ENCODE results near the gene KIF1A.
"Not testable (repeated sequence)": the region's sequence is repeated elsewhere in the genome, so short reads cannot be mapped to it uniquely, and the experiment has no call there.

Gene KIF1A

GRCh38 chr2:240696469-240696868 is 123.5 kb downstream of the KIF1A start:
- DNase-seq = not testable (repeated sequence)

DNA sequence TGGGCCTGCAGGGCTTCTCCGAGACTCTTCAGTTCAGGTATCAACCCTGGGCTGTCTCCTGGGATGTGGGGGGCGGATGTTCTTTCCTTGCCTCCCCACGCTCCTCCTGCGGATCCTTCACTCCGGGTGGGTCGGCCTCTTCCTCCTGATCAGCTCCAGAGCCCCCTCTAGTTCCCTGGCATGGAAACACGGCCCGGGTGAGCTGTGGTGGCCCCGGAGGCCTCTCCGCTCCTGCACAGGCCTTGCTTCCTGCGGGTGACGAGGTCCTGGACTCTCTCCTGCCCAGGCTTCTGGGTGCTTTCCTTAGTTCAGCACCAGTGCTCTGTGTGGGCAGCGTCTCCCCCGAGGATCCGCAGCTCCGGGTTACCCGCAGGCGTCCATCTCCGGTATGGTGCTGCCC is 124.4 kb downstream of the KIF1A start:
- DNase-seq = not testable (repeated sequence)

- DNase-seq = not testable (repeated sequence)
Measured at GRCh38 chr2:240694304-240694703, 125.7 kb downstream of the KIF1A start.

DNA sequence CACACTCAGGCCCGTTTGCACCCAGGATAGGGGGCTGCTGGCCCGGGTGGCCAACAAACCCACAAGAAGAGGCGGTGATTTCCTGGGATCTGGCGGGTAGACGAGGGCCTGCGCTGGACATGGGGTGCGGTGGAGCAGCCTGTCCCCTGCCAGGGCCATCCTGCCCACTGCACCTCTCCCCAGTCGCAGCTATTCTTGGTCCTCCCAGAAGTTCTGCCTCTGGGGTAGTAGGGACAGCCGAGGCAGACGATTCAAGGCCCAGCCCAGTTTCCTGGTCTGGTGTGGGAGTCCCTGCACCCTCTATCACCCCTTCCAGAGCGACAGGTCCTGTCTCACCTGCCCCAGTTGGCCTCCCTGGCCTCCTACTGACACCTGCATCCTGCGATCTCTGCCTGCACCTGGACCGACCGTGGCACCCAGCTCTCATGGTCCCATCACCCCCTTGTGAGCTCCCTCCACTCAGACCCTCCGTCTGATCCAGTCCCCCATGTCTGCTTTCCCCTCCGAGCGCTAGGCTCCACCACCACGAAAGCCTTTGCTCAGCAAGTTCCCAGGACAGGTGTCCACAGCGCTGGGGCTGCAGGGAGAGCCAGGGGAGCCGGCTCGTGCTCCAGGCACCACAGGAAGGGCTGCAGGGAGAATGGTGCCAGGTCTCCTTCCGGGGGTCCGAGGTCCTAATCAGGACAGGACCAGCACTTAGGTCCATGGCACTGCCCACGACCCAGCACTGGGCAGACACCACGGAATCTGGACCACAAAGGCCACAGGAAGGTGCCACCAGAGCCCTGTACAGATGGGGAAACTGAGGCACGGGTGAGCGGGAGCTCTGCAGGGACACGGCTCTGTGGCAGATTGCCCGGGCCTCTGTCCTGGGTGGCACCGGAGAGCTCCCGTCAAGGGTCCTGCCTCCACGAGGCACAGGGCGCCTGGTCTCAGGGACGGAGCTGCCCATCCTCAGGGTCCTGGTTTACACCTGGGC is 127.1 kb downstream of the KIF1A start:
- DNase-seq = peak in 1 of 5 donors; percentile 3

DNA sequence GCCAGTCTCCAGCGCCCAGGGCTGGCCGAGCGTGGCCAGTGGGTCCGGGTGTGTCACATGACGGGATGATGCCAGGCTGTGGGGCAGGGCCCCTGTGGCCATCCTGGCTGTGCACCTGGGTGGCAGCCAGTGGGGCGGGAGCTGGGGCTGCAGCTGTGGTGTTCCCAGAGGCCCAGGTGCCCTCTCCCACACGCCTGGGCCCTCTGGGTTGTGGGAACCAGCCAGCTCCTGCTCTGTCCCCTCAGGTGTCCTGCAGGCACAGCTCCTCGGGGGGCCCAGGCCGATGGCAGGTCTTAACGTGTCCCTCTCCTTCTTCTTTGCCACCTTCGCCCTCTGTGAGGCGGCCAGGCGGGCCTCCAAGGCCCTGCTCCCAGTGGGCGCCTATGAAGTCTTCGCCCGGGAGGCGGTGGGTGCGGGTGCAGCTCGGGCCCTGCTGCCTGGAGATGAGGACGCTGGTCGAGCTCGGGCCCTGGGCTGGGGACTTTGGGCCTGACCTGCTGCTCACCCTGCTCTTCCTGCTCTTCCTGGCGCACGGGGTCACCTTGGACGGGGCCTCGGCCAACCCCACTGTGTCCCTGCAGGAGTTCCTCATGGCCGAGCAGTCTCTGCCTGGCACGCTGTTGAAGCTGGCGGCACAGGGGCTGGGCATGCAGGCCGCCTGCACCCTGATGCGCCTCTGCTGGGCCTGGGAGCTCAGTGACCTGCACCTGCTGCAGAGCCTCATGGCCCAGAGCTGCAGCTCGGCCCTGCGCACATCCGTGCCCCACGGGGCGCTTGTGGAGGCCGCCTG is 128.2 kb downstream of the KIF1A start, which contains the start of gene AQP12A:
Gene AQP12A (plus strand): TSS at position 236 of the 790 bp plus-strand sequence. CDS start 48 bp downstream, at position 284.
- not testable (repeated sequence) for DNase-seq

DNA sequence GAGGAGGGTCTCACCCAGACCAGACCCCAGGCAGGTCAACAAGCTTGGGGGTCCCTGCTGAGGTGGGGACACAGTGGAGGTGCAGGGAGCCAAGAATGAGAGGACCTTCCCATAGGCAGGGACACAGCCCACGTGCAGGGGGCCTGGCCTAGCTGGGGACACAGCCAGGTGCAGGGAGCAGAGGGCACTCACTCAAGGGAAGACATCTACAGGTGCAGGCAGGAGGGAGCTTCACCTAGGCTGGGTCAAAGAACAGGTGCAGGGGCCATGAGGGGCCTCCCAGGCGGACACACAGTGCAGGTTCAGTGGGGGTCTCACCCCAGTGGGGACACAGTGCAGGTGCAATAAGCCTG is 129.0 kb downstream of the KIF1A start:
- DNase-seq = not testable (repeated sequence)

GRCh38 chr2:240690421-240691074 is 129.5 kb downstream of the KIF1A start:
- DNase-seq = not testable (repeated sequence)

DNA sequence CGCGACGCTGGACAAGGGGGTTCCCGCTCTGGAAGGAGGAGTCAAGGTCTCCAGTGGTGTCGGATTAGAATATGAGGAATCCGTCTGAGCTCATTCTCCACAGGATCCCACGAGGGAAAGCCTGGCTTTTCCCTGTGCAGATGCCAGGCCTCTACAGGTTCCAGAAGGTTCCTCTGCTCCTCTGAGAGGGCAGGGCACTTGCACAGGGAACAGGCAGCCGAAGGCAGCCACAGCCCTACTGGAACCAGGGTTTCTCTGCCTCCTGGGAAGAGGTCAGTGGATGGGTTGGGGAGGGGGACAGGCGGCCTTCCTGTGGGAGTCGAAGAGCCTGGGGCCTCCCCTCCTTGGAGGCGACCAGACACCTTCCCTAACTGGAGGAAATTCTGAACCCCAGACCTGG is 130.0 kb downstream of the KIF1A start:
- no peak for DNase-seq

DNA sequence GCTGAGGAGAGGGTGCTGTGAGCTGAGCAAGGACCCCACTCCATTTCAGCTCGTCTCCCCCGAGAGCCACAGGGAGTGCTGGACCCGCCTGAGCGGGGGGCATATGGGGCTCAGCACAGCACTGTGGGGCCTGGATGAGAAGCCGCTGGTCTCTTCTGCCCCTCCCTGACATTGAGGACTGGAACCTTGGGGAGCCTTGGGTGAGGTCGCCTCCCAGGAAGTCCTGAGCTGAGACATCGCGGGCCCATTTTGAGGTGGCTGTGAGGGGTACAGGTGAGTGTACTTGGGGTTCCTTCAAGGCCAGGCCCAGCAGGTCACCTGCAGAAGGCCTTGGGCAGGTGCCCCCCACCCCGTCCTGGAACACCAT is 131.5 kb downstream of the KIF1A start:
- no peak for DNase-seq

GRCh38 chr2:240687741-240688552 is 132.1 kb downstream of the KIF1A start:
- no peak for DNase-seq

DNA sequence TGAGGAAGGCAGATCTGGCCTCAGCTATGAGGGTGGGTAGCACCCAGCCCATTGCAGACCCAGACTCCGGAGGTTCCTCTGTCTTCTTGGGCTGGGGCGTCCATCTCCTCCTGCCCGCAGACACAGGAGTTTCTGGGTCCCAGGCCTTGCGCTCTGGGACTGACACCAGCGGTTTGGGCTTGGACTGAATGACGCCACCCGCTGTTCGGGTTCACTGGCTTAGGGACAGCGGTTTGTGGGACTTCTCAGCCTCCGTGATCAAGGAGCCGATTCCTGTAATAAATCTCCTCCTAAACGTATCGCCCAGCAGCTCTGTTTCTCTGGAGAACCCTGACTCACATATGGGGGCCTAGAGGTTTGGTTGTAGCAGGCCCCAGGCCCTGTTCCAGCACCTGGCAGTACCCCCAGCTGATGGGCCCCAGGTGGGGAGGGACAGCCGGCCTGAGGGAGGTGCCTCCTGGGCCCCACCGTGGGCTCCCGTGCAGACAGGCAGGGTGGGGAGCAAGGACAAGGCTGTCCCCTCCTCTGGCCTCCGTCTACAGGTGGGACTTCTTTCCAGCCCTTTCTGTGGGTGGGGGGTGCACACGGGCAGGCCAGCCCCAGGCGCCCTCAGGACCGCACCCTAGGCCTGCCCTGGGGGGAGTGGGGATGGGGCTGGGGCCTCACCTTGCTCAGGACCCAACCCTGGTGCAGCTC is 132.8 kb downstream of the KIF1A start:
- no peak for DNase-seq

- no peak for DNase-seq
Measured at GRCh38 chr2:240686460-240686859, 133.6 kb downstream of the KIF1A start.

GRCh38 chr2:240685771-240686371 is 134.1 kb downstream of the KIF1A start:
- DNase-seq = no peak

DNA sequence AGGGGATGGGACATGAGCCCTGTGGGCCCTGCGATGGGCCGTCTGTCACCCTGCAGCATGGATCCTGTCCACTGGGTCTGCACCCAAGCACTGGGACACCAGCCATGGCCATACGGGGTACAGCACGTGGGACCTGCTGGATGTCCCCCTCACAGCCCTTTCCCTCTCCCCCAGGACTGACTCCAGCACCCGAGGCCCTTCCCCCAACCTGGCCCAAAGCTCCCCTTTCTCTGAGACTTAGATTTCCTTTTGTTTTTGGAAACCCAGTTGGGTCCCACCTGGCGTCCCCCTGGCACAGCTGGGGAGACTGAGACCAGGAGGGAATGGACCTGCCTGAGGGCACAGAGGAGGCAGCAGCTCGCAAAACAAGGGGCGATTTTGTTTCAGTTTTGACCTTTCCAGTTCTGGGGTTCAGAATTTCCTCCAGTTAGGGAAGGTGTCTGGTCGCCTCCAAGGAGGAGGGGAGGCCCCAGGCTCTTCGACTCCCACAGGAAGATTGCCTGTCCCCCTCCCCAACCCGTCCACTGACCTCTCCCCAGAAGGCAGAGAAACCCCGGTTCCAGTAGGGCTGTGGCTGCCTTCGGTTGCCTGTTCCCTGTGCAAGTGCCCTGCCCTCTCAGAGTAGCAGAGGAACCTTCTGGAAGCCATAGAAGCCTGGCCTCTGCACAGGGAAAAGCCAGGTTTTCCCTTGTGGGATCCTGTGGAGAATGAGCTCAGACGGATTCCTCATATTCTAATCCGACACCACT is 135.9 kb downstream of the KIF1A start:
- not testable (repeated sequence) for DNase-seq

DNA sequence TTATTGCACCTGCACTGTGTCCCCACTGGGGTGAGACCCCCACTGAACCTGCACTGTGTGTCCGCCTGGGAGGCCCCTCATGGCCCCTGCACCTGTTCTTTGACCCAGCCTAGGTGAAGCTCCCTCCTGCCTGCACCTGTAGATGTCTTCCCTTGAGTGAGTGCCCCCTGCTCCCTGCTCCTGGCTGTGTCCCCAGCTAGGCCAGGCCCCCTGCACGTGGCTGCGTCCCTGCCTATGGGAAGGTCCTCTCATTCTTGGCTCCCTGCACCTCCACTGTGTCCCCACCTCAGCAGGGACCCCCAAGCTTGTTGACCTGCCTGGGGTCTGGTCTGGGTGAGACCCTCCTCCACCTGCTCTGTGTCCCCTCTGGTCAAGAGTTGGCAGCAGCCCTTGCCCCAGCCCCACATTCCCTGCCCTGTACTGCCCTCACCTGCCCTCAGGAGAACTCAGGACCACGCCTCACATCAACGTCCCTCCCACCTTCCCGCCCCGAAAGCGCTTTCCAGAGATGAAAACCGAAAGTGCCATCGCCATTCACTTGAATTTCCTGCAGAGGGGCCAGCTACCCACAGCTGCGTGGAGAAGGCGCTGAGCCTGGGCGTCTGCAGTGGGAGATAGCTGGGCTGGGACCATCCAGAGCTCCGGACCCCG is 136.6 kb downstream of the KIF1A start:
- DNase-seq = not testable (repeated sequence)

DNA sequence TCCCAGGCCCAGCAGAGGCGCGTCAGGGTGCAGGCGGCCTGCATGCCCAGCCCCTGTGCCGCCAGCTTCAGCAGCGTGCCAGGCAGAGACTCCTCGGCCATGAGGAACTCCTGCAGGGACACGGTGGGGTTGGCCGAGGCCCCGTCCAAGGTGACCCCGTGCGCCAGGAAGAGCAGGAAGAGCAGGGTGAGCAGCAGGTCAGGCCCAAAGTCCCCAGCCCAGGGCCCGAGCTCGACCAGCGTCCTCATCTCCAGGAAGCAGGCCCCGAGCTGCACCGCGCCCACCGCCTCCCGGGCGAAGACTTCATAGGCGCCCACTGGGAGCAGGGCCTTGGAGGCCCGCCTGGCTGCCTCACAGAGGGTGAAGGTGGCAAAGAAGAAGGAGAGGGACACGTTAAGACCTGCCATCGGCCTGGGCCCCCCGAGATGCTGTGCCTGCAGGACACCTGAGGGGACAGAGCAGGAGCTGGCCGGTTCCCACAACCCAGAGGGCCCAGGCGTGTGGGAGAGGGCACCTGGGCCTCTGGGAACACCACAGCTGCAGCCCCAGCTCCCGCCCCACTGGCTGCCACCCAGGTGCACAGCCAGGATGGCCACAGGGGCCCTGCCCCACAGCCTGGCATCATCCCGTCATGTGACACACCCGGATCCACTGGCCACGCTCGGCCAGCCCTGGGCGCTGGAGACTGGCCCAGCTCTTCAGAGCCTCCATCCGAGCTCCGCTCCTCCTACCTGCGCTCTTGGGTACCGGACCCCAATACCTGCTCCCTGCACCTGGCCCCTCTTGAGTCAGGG is 137.4 kb downstream of the KIF1A start, which contains the start of gene AQP12B:
Gene AQP12B (minus strand): TSS at position 455 of the 794 bp plus-strand sequence. CDS start 48 bp downstream, at position 407.
- DNase-seq = not testable (repeated sequence)

DNA sequence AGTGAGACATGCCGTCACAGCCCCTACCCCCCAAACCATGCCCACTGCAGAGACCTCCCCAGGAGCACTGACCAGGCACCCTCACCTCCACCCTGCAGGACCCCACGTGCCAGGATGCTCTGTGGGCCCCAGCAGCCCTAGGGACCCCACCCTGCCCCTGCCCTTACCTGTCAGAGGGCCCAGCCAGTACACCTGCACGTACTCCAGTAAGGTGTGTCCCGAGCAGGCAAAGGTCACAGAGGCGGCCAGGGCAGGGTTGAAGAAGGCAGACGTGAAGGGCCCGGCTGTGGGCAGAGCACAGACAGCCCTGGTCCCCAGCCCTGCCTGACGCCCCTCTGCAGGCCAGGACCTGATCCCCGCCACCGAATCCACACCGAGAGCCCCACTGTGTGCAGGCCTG is 139.8 kb downstream of the KIF1A start:
- not testable (repeated sequence) for DNase-seq

DNA sequence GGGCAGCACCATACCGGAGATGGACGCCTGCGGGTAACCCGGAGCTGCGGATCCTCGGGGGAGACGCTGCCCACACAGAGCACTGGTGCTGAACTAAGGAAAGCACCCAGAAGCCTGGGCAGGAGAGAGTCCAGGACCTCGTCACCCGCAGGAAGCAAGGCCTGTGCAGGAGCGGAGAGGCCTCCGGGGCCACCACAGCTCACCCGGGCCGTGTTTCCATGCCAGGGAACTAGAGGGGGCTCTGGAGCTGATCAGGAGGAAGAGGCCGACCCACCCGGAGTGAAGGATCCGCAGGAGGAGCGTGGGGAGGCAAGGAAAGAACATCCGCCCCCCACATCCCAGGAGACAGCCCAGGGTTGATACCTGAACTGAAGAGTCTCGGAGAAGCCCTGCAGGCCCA is 141.1 kb downstream of the KIF1A start:
- not testable (repeated sequence) for DNase-seq

DNA sequence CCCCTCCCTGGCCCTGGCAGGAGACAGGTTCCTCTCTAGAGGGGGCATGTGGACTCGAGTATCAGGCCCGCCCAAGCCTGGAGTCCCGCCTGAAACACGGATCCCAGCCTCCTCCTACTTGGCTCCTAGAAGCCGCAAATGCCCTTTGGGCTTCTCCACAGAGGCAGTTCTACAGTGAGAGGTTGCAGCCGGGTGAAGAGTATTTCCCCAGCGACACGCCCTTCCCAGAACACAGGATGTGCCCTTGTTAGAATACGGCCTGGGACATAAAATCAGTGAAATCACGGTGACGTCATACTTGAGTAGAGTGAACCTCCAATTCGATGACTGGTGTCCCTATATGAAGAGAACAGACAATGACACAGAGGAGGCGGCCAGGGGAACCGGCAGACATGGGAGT is 142.0 kb downstream of the KIF1A start:
- not testable (repeated sequence) for DNase-seq

Measured in T-helper 1 cell (primary cell).